H1 (cell line): ENCODE results near the gene TMEM59L. TPM values are rescaled to one million over a fixed set of nuclear protein-coding genes. Genes with fewer than 3 reads are reported as not detected.

Experiments used
- CTCF ChIA-PET: fragments of 300-600 bp; sonication (Branson Sonifier 250); formaldehyde crosslinking; loops from one replicate; lab custom pipeline; 2021; ENCODE audit not compliant: partially characterized antibody; lab: Charles Lee
- POLR2A ChIA-PET: fragments of 300-600 bp; sonication (Branson Sonifier 250); formaldehyde crosslinking; loops from one replicate; lab custom pipeline; 2021; ENCODE audit warnings: inconsistent platforms; ENCODE audit not compliant: partially characterized antibody; lab: Charles Lee
- DNase-seq, 2 experiments: peaks; one replicate each; pipeline versions ENCODE4 v3.0.0 to v3.0.0-alpha.2; 2010 to 2022; ENCODE audit warnings: low spot score in 2 of 2, low read depth in 1 of 2, mixed read lengths in 1 of 2
- FAIRE-seq: peaks from 2 replicates; lab custom pipeline; 2011; peaks lifted over from hg19 to GRCh38; lab: Jason Lieb, UNC
- H2AFZ ChIP-seq: 2 replicates; pipeline ENCODE4 v1.8.1; 2012; ENCODE audit warnings: low read length, inconsistent platforms
- H2AK5ac ChIP-seq: 2 replicates; pipeline ENCODE4 v1.6.1; 2013; ENCODE audit warnings: low read depth, low read length
- H2BK120ac ChIP-seq: replicated peaks from 2 replicates; pipeline ENCODE3; 2013; ENCODE audit warnings: low read depth, low read length, inconsistent platforms
- H2BK12ac ChIP-seq: 2 replicates; pipeline ENCODE4 v1.6.1; 2013; ENCODE audit warnings: low read depth, low read length
- H2BK15ac ChIP-seq: 2 replicates; pipeline ENCODE4 v1.6.1; 2013; ENCODE audit warnings: low read length
- H2BK20ac ChIP-seq: 2 replicates; pipeline ENCODE4 v1.6.1; 2013; ENCODE audit warnings: low read length
- H2BK5ac ChIP-seq: 2 replicates; pipeline ENCODE4 v1.6.1; 2013; ENCODE audit warnings: low read depth, low read length
- H3K14ac ChIP-seq: 2 replicates; pipeline ENCODE4 v1.6.1; 2013; ENCODE audit warnings: inconsistent platforms; ENCODE audit not compliant: insufficient read length
- H3K18ac ChIP-seq: 2 replicates; pipeline ENCODE4 v1.6.1; 2013; ENCODE audit warnings: low read length; ENCODE audit errors: extremely low read depth
- H3K23ac ChIP-seq: 2 replicates; pipeline ENCODE4 v1.6.1; 2013; ENCODE audit warnings: inconsistent platforms; ENCODE audit not compliant: insufficient read length
- H3K23me2 ChIP-seq: 2 replicates; pipeline ENCODE4 v1.6.1; 2013; ENCODE audit warnings: low read depth, low read length
- H3K27ac ChIP-seq: 2 replicates; pipeline ENCODE4 v1.6.1; 2011; ENCODE audit warnings: low read depth, low read length, inconsistent platforms
- H3K27me3 ChIP-seq, 4 experiments: replicated peaks in 1 of 4; 1 replicate in 1 of 4; 2 replicates in 3 of 4; pipeline versions ENCODE4 v1.6.1 to v1.8.1; 2011 to 2013; ENCODE audit warnings: low read length in 3 of 4, mild to moderate bottlenecking in 3 of 4, inconsistent platforms in 2 of 4, mixed read lengths in 2 of 4, moderate library complexity in 1 of 4; ENCODE audit not compliant: control insufficient read depth in 3 of 4, insufficient read depth in 3 of 4; ENCODE audit errors: extremely low read depth in 1 of 4
- H3K36me3 ChIP-seq, 4 experiments: 2 replicates each; pipeline versions ENCODE4 v1.6.1 to v1.8.1; 2011 to 2013; ENCODE audit warnings: mild to moderate bottlenecking in 4 of 4, low read length in 3 of 4, moderate library complexity in 2 of 4, control low read depth in 1 of 4, inconsistent platforms in 1 of 4; ENCODE audit not compliant: insufficient read depth in 4 of 4, control insufficient read depth in 2 of 4
- H3K4ac ChIP-seq: replicated peaks from 2 replicates; pipeline ENCODE3; 2013; ENCODE audit warnings: low read length, low read depth, mixed read lengths, inconsistent platforms; ENCODE audit not compliant: insufficient read length
- H3K4me1 ChIP-seq, 4 experiments: replicated peaks in 1 of 4; 1 replicate in 1 of 4; 2 replicates in 3 of 4; pipeline versions ENCODE4 v1.6.1 to v1.8.1; 2011 to 2013; ENCODE audit warnings: low read length in 3 of 4, inconsistent platforms in 2 of 4, mixed read lengths in 1 of 4; ENCODE audit not compliant: insufficient read depth in 4 of 4, control insufficient read depth in 3 of 4
- H3K4me2 ChIP-seq, 2 experiments: 2 replicates each; pipeline versions ENCODE4 v1.6.1 to v1.8.1; 2011 to 2013; ENCODE audit warnings: low read depth in 2 of 2, low read length in 2 of 2, control low read depth in 1 of 2, inconsistent platforms in 1 of 2, mild to moderate bottlenecking in 1 of 2; ENCODE audit not compliant: insufficient read depth in 1 of 2
- H3K4me3 ChIP-seq, 4 experiments: fragments of 200-600, 300-600 bp in 1 of 4; sonication (generic), shearing (Covaris generic), sonication (Bioruptor Twin) in 1 of 4; 2 replicates each; pipeline versions ENCODE4 v1.5.1 to v1.8.1; 2011 to 2016; ENCODE audit warnings: low read length in 4 of 4, low read depth in 3 of 4, control low read depth in 2 of 4, inconsistent platforms in 2 of 4, mild to moderate bottlenecking in 2 of 4, mixed read lengths in 1 of 4, moderate library complexity in 1 of 4; ENCODE audit not compliant: insufficient read depth in 2 of 4; ENCODE audit errors: extremely low read depth in 1 of 4
- H3K56ac ChIP-seq: replicated peaks from 2 replicates; pipeline ENCODE3; 2013; ENCODE audit warnings: low read depth, mild to moderate bottlenecking, mixed read lengths, low read length, inconsistent platforms; ENCODE audit not compliant: insufficient read length
- H3K79me1 ChIP-seq: 2 replicates; pipeline ENCODE4 v1.6.1; 2013; ENCODE audit warnings: low read depth, low read length, control low read depth
- H3K79me2 ChIP-seq, 2 experiments: 2 replicates each; pipeline versions ENCODE4 v1.6.1 to v1.8.1; 2012 to 2013; ENCODE audit warnings: low read length in 2 of 2, mild to moderate bottlenecking in 2 of 2, inconsistent platforms in 1 of 2; ENCODE audit not compliant: insufficient read depth in 2 of 2, control insufficient read depth in 1 of 2
- H3K9ac ChIP-seq, 4 experiments: replicated peaks in 1 of 4; 1 replicate in 1 of 4; 2 replicates in 3 of 4; pipeline versions ENCODE4 v1.6.1 to v1.8.1; 2011 to 2013; ENCODE audit warnings: low read depth in 3 of 4, low read length in 3 of 4, control low read depth in 2 of 4, mild to moderate bottlenecking in 2 of 4, moderate library complexity in 2 of 4, inconsistent platforms in 1 of 4; ENCODE audit errors: extremely low read depth in 1 of 4
- H3K9me3 ChIP-seq, 2 experiments: 2 replicates each; pipeline versions ENCODE4 v1.6.1 to v1.8.1; 2012 to 2013; ENCODE audit warnings: mild to moderate bottlenecking in 2 of 2, moderate library complexity in 2 of 2, control low read depth in 1 of 2, inconsistent platforms in 1 of 2, low read depth in 1 of 2, low read length in 1 of 2, mixed read lengths in 1 of 2; ENCODE audit not compliant: insufficient read depth in 2 of 2
- H4K20me1 ChIP-seq, 2 experiments: replicated peaks in 1 of 2; 2 replicates each; pipeline versions ENCODE3 to v1.8.1; 2011 to 2013; ENCODE audit warnings: inconsistent platforms in 2 of 2, low read length in 2 of 2, mild to moderate bottlenecking in 1 of 2; ENCODE audit not compliant: insufficient read depth in 2 of 2, control insufficient read depth in 1 of 2
- H4K5ac ChIP-seq: 2 replicates; pipeline ENCODE4 v1.6.1; 2013; ENCODE audit warnings: low read length, low read depth, mixed read lengths, inconsistent platforms; ENCODE audit not compliant: insufficient read length
- H4K8ac ChIP-seq: 2 replicates; pipeline ENCODE4 v1.8.0; 2013; ENCODE audit warnings: mild to moderate bottlenecking, moderate library complexity, low read length, inconsistent platforms; ENCODE audit not compliant: insufficient read depth; ENCODE audit errors: extremely low read depth
- H4K91ac ChIP-seq: replicated peaks from 2 replicates; pipeline ENCODE3; 2013; ENCODE audit warnings: low read length, mixed read lengths, inconsistent platforms; ENCODE audit not compliant: insufficient read length
- BCL11A ChIP-seq, 2 experiments: IDR thresholded peaks; one replicate each; pipeline ENCODE4 v1.6.1; 2011; ENCODE audit warnings: low read depth in 2 of 2, low read length in 2 of 2, mild to moderate bottlenecking in 2 of 2
- CBX5 ChIP-seq: fragments of 300-800, 300-1000 bp; sonication (generic); IDR thresholded peaks from 2 replicates; pipeline ENCODE4 v1.7.1; 2016; ENCODE audit warnings: antibody characterized with exemption, low read length, low read depth
- NRF1 ChIP-seq: IDR thresholded peaks from 2 replicates; pipeline ENCODE4 v1.6.1; 2011; ENCODE audit warnings: mild to moderate bottlenecking, low read depth, low read length, improper control_type of control experiment
- SP1 ChIP-seq: IDR thresholded peaks from 2 replicates; pipeline ENCODE4 v1.6.1; 2011; ENCODE audit warnings: low read depth, low read length
- TCF12 ChIP-seq: IDR thresholded peaks from 2 replicates; pipeline ENCODE4 v1.6.1; 2011; ENCODE audit warnings: low read depth, mild to moderate bottlenecking, low read length
- WGBS, 2 experiments: shearing (Covaris generic) in 1 of 2; methylation state at CpG; one replicate each; pipeline versions ENCODE4 v1.1.6 to v1.1.7; 2013 to 2015; ENCODE audit warnings: low lambda C conversion rate in 2 of 2, mixed read lengths in 2 of 2, inconsistent platforms in 1 of 2, low coverage in 1 of 2, missing lambda C conversion rate in 1 of 2; ENCODE audit not compliant: insufficient replicate concordance in 2 of 2, insufficient coverage in 1 of 2, insufficient read length in 1 of 2; ENCODE audit errors: extremely low coverage in 1 of 2, missing lambda C conversion rate in 1 of 2; 5-methylcytosine and 5-hydroxymethylcytosine counted together
- polyA plus RNA-seq, 7 experiments: library from polyadenylated mRNA; depleted of rRNA in 3 of 7; stranded (reverse) in 5 of 7; unstranded in 2 of 7; fragments of >200 nt in 5 of 7; fragments of 200-250 nt in 2 of 7; gene quantifications; 1 replicate in 5 of 7; 2 replicates in 1 of 7; 4 replicates in 1 of 7; pipeline versions ENCODE4 v1.2.1 to v1.2.3, GENCODE V29; 2011 to 2013; ENCODE audit warnings: missing spikeins in 2 of 7, mixed read lengths in 2 of 7
- total RNA-seq: library from RNA; stranded (reverse); fragmentation: NEBNext Ultra II Directional; extraction: Animal tissue kit (Norgen Biotek cat#: 25700); gene quantifications from 2 replicates; pipeline ENCODE4 v1.2.1, GENCODE V29; 2021
- TF ChIP-seq, protein P1 (sequence below): IDR thresholded peaks from 2 replicates; pipeline ENCODE4 v1.6.1; 2012; ENCODE audit warnings: inconsistent platforms
- TF ChIP-seq, protein P2 (sequence below), 3 experiments: IDR thresholded peaks; 1 replicate in 2 of 3; 2 replicates in 1 of 3; pipeline versions ENCODE4 v1.5.1 to v1.6.1; 2011; ENCODE audit warnings: low read length in 3 of 3, mild to moderate bottlenecking in 3 of 3, inconsistent platforms in 2 of 3, low read depth in 1 of 3, moderate library complexity in 1 of 3; ENCODE audit not compliant: insufficient read depth in 1 of 3; ENCODE audit errors: control extremely low read depth in 1 of 3
- TF ChIP-seq, protein P3 (sequence below): IDR thresholded peaks from 2 replicates; pipeline ENCODE4 v1.6.1; 2012; ENCODE audit warnings: inconsistent platforms

Gene TMEM59L
- total and polyA plus RNA-seq, 2 of the 8 experiments (the other 6 are each of a cell fraction or from before 2014, with no cell fraction given): 4.0 to 12.2 TPM

DNA sequence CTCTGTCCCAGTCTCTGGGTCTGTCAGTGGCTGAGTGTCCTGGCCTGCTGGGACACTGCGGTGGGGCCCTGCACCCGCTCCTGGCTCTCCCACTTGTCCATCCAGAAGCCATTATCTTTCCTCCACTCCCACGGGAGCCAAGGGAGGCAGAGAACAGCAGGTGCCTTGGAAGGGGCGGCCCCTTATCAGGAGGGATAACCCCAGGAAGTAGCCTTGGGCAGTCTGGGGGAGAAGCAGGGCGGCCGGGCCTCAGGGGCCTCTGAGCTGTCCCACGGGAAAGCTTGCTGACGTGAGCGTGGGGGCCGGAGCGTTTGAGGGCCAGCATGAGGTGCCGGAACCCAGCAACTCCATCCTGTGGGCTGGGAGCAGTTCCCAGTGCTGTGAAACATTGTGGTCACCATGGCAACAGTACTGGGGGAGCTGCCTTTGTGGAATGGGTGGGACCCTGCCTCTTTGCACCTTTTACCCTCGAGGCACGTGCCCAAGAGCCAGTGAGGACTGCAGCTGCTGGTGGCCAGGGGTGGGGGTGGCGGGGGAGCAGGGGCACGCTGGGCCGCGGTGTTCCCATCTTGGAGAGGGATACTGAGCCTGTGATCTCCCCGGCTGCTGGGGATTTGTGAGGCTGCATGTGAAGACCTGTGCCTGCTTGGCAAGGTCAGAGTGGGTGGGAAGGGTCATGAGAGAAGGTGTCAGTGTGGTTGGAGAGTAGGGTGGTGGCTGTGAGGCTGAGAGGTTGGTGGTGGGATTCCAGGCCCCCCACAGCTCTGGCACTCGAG lies 45.1 kb downstream of the TMEM59L start:
- POLR2A ChIA-PET: interaction anchor here (1.0 kb wide), 1 partner anchor 17 kb away, joined by 3 read pairs; no protein-coding TSS in a partner anchor
- TF ChIP-seq NRF1 (no peak), TCF12 (no peak), BCL11A (IDR thresholded peaks at IDR 0.05; ENCODE audit: low read depth in 2 of 2, low read length in 2 of 2) (no peak), SP1 (no peak), CBX5 (no peak)
- TF ChIP-seq, protein P1, sequence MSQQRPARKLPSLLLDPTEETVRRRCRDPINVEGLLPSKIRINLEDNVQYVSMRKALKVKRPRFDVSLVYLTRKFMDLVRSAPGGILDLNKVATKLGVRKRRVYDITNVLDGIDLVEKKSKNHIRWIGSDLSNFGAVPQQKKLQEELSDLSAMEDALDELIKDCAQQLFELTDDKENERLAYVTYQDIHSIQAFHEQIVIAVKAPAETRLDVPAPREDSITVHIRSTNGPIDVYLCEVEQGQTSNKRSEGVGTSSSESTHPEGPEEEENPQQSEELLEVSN: 0 out of 2 replicates have a peak, but pooled peaks have one; percentile 23
- TF ChIP-seq, protein P2, sequence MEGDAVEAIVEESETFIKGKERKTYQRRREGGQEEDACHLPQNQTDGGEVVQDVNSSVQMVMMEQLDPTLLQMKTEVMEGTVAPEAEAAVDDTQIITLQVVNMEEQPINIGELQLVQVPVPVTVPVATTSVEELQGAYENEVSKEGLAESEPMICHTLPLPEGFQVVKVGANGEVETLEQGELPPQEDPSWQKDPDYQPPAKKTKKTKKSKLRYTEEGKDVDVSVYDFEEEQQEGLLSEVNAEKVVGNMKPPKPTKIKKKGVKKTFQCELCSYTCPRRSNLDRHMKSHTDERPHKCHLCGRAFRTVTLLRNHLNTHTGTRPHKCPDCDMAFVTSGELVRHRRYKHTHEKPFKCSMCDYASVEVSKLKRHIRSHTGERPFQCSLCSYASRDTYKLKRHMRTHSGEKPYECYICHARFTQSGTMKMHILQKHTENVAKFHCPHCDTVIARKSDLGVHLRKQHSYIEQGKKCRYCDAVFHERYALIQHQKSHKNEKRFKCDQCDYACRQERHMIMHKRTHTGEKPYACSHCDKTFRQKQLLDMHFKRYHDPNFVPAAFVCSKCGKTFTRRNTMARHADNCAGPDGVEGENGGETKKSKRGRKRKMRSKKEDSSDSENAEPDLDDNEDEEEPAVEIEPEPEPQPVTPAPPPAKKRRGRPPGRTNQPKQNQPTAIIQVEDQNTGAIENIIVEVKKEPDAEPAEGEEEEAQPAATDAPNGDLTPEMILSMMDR (IDR thresholded peaks at IDR 0.05; ENCODE audit: control extremely low read depth in 1 of 3, insufficient read depth in 1 of 3, low read depth in 1 of 3, low read length in 3 of 3): no peak
- TF ChIP-seq, protein P3, sequence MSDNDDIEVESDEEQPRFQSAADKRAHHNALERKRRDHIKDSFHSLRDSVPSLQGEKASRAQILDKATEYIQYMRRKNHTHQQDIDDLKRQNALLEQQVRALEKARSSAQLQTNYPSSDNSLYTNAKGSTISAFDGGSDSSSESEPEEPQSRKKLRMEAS: 0 out of 2 replicates have a peak, but pooled peaks have one; percentile 28

More for the DNA sequence above, 45.1 kb downstream of the TMEM59L start:
- Histone ChIP-seq H2BK5ac (no peak overlapping the region; the same call in 1 of the 2 replicates), H4K5ac (no peak overlapping the region), H3K4ac (no peak overlapping the region), H3K14ac (no peak overlapping the region), H3K9ac (no peak overlapping the region), H3K9me3 (no peaks in the 10 kb centered on the region), H2AFZ (no peak overlapping the region), H3K4me2 (no peak overlapping the region), H2BK12ac (0 out of 2 replicates have a peak overlapping the region, but pooled peaks have one; percentile 27), H2AK5ac (no peak overlapping the region), H3K4me1 (peaks cover 0 to 9% (median 3%) of the 10 kb centered on the region in 4 experiments; a peak in 5 of 7 replicates), H3K79me2 (no peaks in the 10 kb centered on the region; a peak in 1 of 4 replicates), H3K27ac (no peak overlapping the region), H4K91ac (no peak overlapping the region), H4K8ac (no peak overlapping the region), H3K27me3 (peaks cover 0 to 4% (median 0%) of the 10 kb centered on the region in 4 experiments; a peak in 1 of 7 replicates), H3K23ac (no peak overlapping the region), H3K79me1 (peaks cover 3% of the 10 kb centered on the region; the same call in 1 of the 2 replicates), H3K23me2 (peaks cover 13% of the 10 kb centered on the region; the same call in 1 of the 2 replicates), H2BK120ac (no peak overlapping the region), H2BK20ac (no peak overlapping the region), H2BK15ac (0 out of 2 replicates have a peak overlapping the region, but pooled peaks have one; percentile 8), H3K4me3 (no peak overlapping the region), H4K20me1 (peaks cover 7 to 23% of the 10 kb centered on the region in 2 experiments), H3K18ac (no peak overlapping the region), H3K36me3 (no peaks in the 10 kb centered on the region), H3K56ac (no peak overlapping the region)
- CTCF ChIA-PET: interaction anchor here (1.0 to 1.7 kb wide), 4 partner anchors 17 to 138 kb away, joined by 3 to 4 read pairs (median 3); no protein-coding TSS in a partner anchor
- no peak for DNase-seq
- no peak for FAIRE-seq
- WGBS, 2 experiments: 79% methylated on average over 19 of the region's 20 CpGs; no CpG with 5 or more reads in 1 of the 2 experiments
